ENCODE data around the gene GNAT3.

The GNAT3 gene

DNA sequence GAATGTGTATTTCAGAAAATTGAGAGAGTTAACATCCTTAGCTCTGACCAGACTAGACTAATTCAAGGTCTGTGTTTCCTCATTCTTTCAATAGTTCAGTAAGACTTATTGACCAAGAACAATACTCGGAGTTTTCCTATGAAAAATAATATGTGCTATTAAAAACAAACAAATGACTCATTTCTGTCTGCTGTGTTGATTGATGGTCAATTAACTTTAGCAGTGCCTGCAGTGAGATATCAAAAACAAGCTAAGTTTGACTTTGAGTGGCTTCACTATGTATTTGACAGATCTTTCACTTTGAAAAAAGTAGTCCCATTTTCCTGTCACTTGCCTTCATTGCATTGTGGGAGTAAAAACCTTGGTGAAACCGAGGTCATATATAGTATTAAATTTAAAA is 91.0 kb downstream of the GNAT3 start:
- H3K9me3 Mint-ChIP-seq, result peaks cover 17% of the 10 kb centered on the region
- H3K4me1 Mint-ChIP-seq, result no peaks in the 10 kb centered on the region
- H3K27ac Mint-ChIP-seq (ENCODE audit: low read depth), result no peak overlapping the region
- no peaks in the 10 kb centered on the region for H3K27me3 Mint-ChIP-seq
- no peaks in the 10 kb centered on the region for H3K36me3 Mint-ChIP-seq (ENCODE audit: insufficient read depth)
- DNase-seq (ENCODE audit: low spot score in 2 of 2), result no peak
- ATAC-seq (replicated peaks; ENCODE audit: extremely low read depth, poor library complexity, severe bottlenecking), result no peak
- H3K4me3 Mint-ChIP-seq, result no peak overlapping the region

DNA sequence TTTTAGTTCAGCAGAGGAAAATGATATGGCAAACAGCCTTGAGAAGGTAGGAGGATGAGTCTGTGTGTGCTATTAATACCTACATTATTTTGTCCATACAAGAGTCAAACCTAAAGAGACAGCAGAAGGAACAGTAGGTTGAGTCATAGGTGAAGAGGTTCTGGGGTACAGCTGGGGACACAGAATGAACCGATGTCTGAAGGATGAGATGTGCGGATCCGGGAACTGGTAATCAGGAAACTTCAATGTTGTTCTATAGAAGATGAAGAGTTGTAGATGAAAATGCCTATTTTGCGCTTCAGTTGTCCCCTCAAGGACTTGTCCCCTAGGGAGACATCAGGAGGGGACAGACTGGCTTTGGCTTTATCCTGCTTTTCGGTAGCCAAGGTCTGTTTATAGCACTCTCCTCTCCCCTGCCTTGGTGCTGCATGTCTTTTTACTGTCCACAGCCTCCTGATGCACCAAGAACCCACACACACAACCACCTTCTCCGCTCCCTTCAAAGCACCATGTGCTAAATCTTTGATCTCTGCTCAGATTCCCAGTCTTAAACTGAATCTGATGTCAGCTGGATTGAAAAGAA is 94.6 kb downstream of the GNAT3 start:
- H3K9me3 Mint-ChIP-seq, result peaks cover 5% of the 10 kb centered on the region
- no peak overlapping the region for H3K4me3 Mint-ChIP-seq
- no peaks in the 10 kb centered on the region for H3K27me3 Mint-ChIP-seq
- no peaks in the 10 kb centered on the region for H3K36me3 Mint-ChIP-seq (ENCODE audit: insufficient read depth)
- no peaks in the 10 kb centered on the region for H3K4me1 Mint-ChIP-seq
- H3K27ac Mint-ChIP-seq (ENCODE audit: low read depth), result no peak overlapping the region
- ATAC-seq (replicated peaks; ENCODE audit: extremely low read depth, poor library complexity, severe bottlenecking) (no peak), DNase-seq (ENCODE audit: low spot score in 2 of 2) (no peak)

DNA sequence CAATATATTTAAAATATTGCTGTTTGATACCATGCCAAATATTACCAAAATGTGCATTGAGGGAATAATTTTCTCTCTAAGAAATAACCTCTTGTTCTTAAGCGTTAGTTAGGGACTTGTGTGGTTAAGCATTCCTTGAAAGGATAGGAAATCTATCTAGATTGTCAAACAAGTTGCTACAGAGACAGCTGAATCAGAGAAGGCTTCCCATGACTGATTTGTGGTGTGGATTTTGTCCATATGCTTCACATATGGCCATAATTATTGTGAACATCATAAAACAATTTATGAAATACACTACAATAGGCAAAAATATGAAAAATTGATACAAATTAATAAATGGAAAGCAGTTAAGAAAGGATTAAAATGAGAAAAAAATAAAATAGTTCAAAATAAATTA is 96.3 kb downstream of the GNAT3 start:
- no peaks in the 10 kb centered on the region for H3K9me3 Mint-ChIP-seq
- H3K27me3 Mint-ChIP-seq, result no peaks in the 10 kb centered on the region
- no peak overlapping the region for H3K27ac Mint-ChIP-seq (ENCODE audit: low read depth)
- H3K36me3 Mint-ChIP-seq (ENCODE audit: insufficient read depth), result no peaks in the 10 kb centered on the region
- DNase-seq (ENCODE audit: low spot score in 2 of 2), result no peak
- ATAC-seq (replicated peaks; ENCODE audit: extremely low read depth, poor library complexity, severe bottlenecking), result no peak
- no peak overlapping the region for H3K4me3 Mint-ChIP-seq
- no peaks in the 10 kb centered on the region for H3K4me1 Mint-ChIP-seq

DNA sequence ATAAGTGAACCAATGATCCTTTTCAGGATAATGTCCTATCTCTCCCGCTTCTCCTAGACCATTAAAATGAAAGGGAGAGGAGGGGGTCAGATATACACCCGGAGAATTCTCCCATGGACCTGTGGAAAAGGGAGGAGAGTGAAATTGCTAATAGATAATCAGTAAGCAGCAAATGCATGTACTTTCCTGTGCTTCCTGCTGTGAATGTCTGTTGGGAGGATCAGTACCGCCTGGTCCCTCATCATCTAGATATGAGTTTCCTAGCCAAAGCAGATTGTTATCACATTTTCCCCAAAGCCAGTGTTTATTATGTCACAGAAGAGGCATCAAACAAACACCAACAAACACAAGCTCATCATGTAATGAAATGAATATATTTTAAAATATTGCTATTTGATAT is 96.8 kb downstream of the GNAT3 start:
- Mint-ChIP-seq H3K36me3 (ENCODE audit: insufficient read depth) (no peaks in the 10 kb centered on the region), H3K27me3 (no peaks in the 10 kb centered on the region), H3K4me1 (no peaks in the 10 kb centered on the region), H3K27ac (ENCODE audit: low read depth) (no peak overlapping the region), H3K9me3 (no peaks in the 10 kb centered on the region), H3K4me3 (no peak overlapping the region)
- DNase-seq (ENCODE audit: low spot score in 2 of 2) (no peak), ATAC-seq (replicated peaks; ENCODE audit: extremely low read depth, poor library complexity, severe bottlenecking) (no peak)

DNA sequence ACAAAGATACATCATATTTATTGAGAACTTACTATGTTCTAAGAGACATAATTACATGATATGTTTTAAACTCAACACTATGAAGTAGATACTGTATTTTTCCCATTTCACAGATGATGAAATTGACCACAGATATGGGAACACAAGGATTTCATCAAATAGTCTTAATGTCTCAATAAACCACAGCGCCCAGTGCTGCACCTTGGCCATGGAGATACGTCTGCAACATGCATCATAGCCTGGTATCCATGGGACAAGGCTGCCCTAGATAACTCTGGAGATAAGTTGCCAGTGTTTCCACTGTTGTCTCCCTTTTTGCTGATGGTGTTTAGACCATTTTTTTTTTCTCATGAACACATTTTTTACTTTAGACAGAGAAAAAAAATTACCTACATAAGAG is 97.5 kb downstream of the GNAT3 start:
- DNase-seq (ENCODE audit: low spot score in 2 of 2) (no peak), ATAC-seq (replicated peaks; ENCODE audit: extremely low read depth, poor library complexity, severe bottlenecking) (no peak)
- H3K27me3 Mint-ChIP-seq, result no peaks in the 10 kb centered on the region
- no peaks in the 10 kb centered on the region for H3K36me3 Mint-ChIP-seq (ENCODE audit: insufficient read depth)
- no peaks in the 10 kb centered on the region for H3K9me3 Mint-ChIP-seq
- no peak overlapping the region for H3K27ac Mint-ChIP-seq (ENCODE audit: low read depth)
- no peak overlapping the region for H3K4me3 Mint-ChIP-seq
- H3K4me1 Mint-ChIP-seq, result no peaks in the 10 kb centered on the region

DNA sequence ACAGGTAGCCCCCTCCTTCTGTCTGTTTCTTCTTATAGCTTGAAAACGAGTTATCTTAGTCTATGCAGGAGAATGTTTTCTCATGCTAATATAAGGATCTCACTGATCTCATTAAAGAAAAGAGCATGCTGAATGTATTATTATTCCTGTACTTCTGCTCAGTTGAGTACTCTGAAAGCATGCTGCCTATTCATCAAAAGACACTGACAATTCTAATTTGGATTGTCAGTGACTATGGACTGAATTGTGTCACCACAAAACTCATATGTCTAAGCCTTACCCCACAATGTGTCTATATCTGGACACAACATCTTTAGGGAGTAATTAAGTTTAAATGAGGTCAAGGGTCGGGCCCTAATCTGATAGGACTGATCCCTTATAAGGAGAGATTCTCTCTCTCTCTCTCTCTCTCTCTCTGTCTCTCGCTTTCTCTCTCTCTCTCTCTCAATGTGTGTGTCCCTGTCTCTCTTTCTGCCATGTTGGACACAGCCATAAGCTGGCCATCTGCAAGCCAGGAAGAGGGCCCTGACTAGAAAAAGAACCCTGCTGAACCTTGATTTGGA is 98.4 kb downstream of the GNAT3 start:
- no peaks in the 10 kb centered on the region for H3K27me3 Mint-ChIP-seq
- DNase-seq (ENCODE audit: low spot score in 2 of 2) (no peak), ATAC-seq (replicated peaks; ENCODE audit: extremely low read depth, poor library complexity, severe bottlenecking) (no peak)
- no peak overlapping the region for H3K4me3 Mint-ChIP-seq
- H3K27ac Mint-ChIP-seq (ENCODE audit: low read depth), result no peak overlapping the region
- H3K4me1 Mint-ChIP-seq, result no peaks in the 10 kb centered on the region
- H3K36me3 Mint-ChIP-seq (ENCODE audit: insufficient read depth), result no peaks in the 10 kb centered on the region
- H3K9me3 Mint-ChIP-seq, result no peaks in the 10 kb centered on the region

DNA sequence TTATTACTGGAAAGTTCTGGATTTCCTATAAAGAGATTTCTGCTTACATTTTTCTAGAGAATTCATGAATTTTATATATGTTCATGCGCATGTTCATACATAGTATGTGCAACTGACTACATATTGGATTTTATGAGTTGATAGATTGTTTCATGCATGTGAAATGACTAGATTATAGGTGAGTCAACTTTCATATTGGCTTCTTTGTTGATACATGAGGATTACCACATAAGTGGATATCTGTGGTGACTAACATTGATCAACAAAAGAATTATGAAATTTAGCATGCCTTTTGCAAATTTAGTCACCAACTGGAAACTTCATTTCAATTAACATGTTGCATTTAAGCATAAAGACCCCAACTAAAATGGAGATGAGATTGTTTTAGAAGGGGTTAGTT is 99.0 kb downstream of the GNAT3 start:
- H3K4me1 Mint-ChIP-seq, result no peaks in the 10 kb centered on the region
- no peaks in the 10 kb centered on the region for H3K36me3 Mint-ChIP-seq (ENCODE audit: insufficient read depth)
- H3K4me3 Mint-ChIP-seq, result no peak overlapping the region
- no peak overlapping the region for H3K27ac Mint-ChIP-seq (ENCODE audit: low read depth)
- no peak for DNase-seq (ENCODE audit: low spot score in 2 of 2)
- no peaks in the 10 kb centered on the region for H3K27me3 Mint-ChIP-seq
- H3K9me3 Mint-ChIP-seq, result no peaks in the 10 kb centered on the region
- no peak for ATAC-seq (replicated peaks; ENCODE audit: extremely low read depth, poor library complexity, severe bottlenecking)

DNA sequence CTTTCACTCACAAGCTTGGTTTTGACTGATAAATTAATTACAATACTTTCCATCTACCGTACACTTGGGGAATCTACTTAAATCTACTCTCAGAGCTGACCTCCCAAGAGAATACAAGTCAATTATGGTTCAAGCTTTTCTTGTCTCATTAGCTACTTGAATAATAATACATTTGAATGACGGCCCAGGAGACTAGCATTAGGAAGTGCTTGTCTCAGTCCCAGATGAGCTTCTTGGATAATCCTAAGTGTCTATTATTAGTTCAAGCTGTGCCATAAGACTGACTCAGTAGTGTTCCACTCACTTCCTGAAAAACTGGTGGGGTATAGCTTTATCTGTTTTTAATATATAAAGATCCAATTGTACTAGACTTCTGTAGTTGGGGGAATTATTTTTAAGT is 100.2 kb downstream of the GNAT3 start:
- Mint-ChIP-seq H3K4me3 (no peak overlapping the region), H3K27ac (ENCODE audit: low read depth) (no peak overlapping the region), H3K4me1 (no peaks in the 10 kb centered on the region), H3K36me3 (ENCODE audit: insufficient read depth) (no peaks in the 10 kb centered on the region), H3K27me3 (no peaks in the 10 kb centered on the region), H3K9me3 (no peaks in the 10 kb centered on the region)
- ATAC-seq (replicated peaks; ENCODE audit: extremely low read depth, poor library complexity, severe bottlenecking) (no peak), DNase-seq (ENCODE audit: low spot score in 2 of 2) (no peak)

DNA sequence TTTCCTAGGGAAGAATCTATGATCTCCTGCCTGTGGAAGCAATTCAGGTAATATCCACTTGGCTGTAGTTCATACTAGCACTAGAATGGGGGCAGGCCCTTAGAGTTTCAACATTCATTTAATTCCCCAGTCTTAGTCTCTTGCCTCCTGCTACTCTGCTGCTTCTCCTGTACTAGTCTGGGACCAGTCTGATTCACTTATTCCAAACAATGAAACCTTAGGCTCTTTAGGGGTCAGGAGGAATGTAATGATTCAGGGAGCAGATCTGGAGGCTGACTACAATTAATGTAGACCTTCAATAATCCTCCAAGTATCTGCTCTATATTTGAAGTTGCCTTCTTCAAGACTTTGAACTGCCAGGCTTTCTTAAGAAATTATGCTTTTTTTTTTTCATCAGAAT is 101.8 kb downstream of the GNAT3 start:
- ATAC-seq (replicated peaks; ENCODE audit: extremely low read depth, poor library complexity, severe bottlenecking) (no peak), DNase-seq (ENCODE audit: low spot score in 2 of 2) (no peak)
- H3K27ac Mint-ChIP-seq (ENCODE audit: low read depth), result no peak overlapping the region
- no peak overlapping the region for H3K4me3 Mint-ChIP-seq
- H3K9me3 Mint-ChIP-seq, result no peaks in the 10 kb centered on the region
- H3K4me1 Mint-ChIP-seq, result no peaks in the 10 kb centered on the region
- H3K36me3 Mint-ChIP-seq (ENCODE audit: insufficient read depth), result no peaks in the 10 kb centered on the region
- H3K27me3 Mint-ChIP-seq, result no peaks in the 10 kb centered on the region

Data from central memory CD8-positive, alpha-beta T cell (primary cell).